ENCODE data around the gene NELL1.

GRCh38 chr11:21116009-21116408 lies 446.6 kb downstream of the NELL1 start:
- TF ChIP-seq CTCF (IDR thresholded peaks at IDR 0.05) (no peak), POLR2A (IDR thresholded peaks at IDR 0.05) (no peak)

Data from upper lobe of left lung (tissue), 4 donors.